Measurements from ENCODE around the gene GPR153. TPM values are rescaled to one million over a fixed set of nuclear protein-coding genes. Genes with fewer than 3 reads are reported as not detected.

The GPR153 gene
- total and polyA plus RNA-seq, 2 of the 8 experiments (the other 6 are each of a cell fraction or from before 2014, with no cell fraction given), result 5.7 to 8.1 TPM

DNA sequence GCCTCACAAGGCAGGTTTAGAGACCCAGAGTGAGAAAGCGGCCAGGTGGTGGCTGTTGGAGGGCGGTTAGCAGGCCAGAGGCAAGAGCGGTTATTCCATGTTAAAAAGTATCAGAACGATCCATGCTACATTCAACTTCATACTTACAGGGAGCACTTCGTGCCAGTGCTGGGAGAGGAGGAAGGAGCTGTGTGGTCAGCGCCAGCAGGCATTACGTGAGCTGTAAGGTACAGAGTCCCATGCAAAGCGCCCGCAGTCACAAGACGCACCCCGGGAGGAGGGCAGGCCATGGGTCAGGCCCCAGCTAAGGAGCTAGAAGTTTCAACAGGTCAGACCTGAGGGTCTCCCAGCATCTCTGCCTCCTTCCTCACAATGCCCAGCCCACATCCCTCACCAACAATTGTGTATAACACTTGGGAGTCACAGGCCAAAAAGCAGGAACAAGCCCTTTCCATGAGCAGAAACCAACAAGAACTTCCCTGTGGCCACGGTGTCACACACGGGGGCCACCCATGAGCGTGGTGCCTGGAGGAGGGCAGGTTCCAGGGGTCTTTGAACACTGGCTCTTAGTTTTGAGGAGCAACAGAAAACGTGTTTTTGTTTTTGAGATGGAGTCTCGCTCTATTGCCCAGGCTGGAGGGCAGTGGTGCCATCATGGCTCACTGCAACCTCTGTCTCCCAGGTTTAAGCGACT lies 21.8 kb upstream of the GPR153 start:
- no peaks in the 10 kb centered on the region; a peak in 1 of 8 replicates for H3K36me3 ChIP-seq (ENCODE audit: control insufficient read depth in 2 of 4, insufficient read depth in 4 of 4, low read length in 3 of 4)
- no peak overlapping the region for H2BK15ac ChIP-seq (ENCODE audit: low read length)
- H2BK20ac ChIP-seq (ENCODE audit: low read length), result no peak overlapping the region
- peaks cover 6 to 8% of the 10 kb centered on the region in 2 experiments for H4K20me1 ChIP-seq (replicated peaks in 1 of 2; ENCODE audit: control insufficient read depth in 1 of 2, insufficient read depth in 2 of 2, low read length in 2 of 2)
- no peak overlapping the region for H2BK12ac ChIP-seq (ENCODE audit: low read depth, low read length)
- FAIRE-seq, result no peak
- no peak overlapping the region for H3K23ac ChIP-seq (ENCODE audit: insufficient read length)
- no peak overlapping the region for H2BK120ac ChIP-seq (replicated peaks; ENCODE audit: low read depth, low read length)
- no peak overlapping the region for H3K18ac ChIP-seq (ENCODE audit: extremely low read depth, low read length)
- no peak overlapping the region for H3K4me2 ChIP-seq (ENCODE audit: insufficient read depth in 1 of 2, low read depth in 2 of 2, low read length in 2 of 2)
- H3K4me3 ChIP-seq (ENCODE audit: extremely low read depth in 1 of 4, insufficient read depth in 2 of 4, low read depth in 3 of 4, low read length in 4 of 4), result no peak overlapping the region
- H3K9ac ChIP-seq (replicated peaks in 1 of 4; ENCODE audit: extremely low read depth in 1 of 4, low read depth in 3 of 4, low read length in 3 of 4), result no peak overlapping the region
- H3K79me1 ChIP-seq (ENCODE audit: low read depth, low read length), result no peaks in the 10 kb centered on the region
- no peaks in the 10 kb centered on the region for H3K9me3 ChIP-seq (ENCODE audit: insufficient read depth in 2 of 2, low read depth in 1 of 2, low read length in 1 of 2)
- no peak for DNase-seq (ENCODE audit: low read depth in 1 of 2, low spot score in 2 of 2)
- H3K27ac ChIP-seq (ENCODE audit: low read depth, low read length), result no peak overlapping the region
- no peaks in the 10 kb centered on the region; a peak in 1 of 7 replicates for H3K4me1 ChIP-seq (replicated peaks in 1 of 4; ENCODE audit: control insufficient read depth in 3 of 4, insufficient read depth in 4 of 4, low read length in 3 of 4)
- no peaks in the 10 kb centered on the region for H3K23me2 ChIP-seq (ENCODE audit: low read depth, low read length)
- H2AK5ac ChIP-seq (ENCODE audit: low read depth, low read length), result no peak overlapping the region
- no peaks in the 10 kb centered on the region for H3K79me2 ChIP-seq (ENCODE audit: control insufficient read depth in 1 of 2, insufficient read depth in 2 of 2, low read length in 2 of 2)
- H3K56ac ChIP-seq (replicated peaks; ENCODE audit: insufficient read length, low read depth, low read length), result no peak overlapping the region
- ChIA-PET POLR2A (ENCODE audit: partially characterized antibody) (no interaction called here), CTCF (ENCODE audit: partially characterized antibody) (interaction anchor here (0.9 to 10.6 kb wide), 11 partner anchors 9 to 181 kb away, joined by 3 to 122 read pairs (median 8); no protein-coding TSS in a partner anchor)
- no peak overlapping the region for H4K91ac ChIP-seq (replicated peaks; ENCODE audit: insufficient read length, low read length)
- H3K4ac ChIP-seq (replicated peaks; ENCODE audit: insufficient read length, low read depth, low read length), result no peak overlapping the region
- no peak overlapping the region; the same call in 1 of the 2 replicates for H2BK5ac ChIP-seq (ENCODE audit: low read depth, low read length)
- H2AFZ ChIP-seq (ENCODE audit: low read length), result no peak overlapping the region
- no peaks in the 10 kb centered on the region for H3K27me3 ChIP-seq (replicated peaks in 1 of 4; ENCODE audit: control insufficient read depth in 3 of 4, extremely low read depth in 1 of 4, insufficient read depth in 3 of 4, low read length in 3 of 4)
- no peak overlapping the region for H4K8ac ChIP-seq (ENCODE audit: extremely low read depth, insufficient read depth, low read length)
- H4K5ac ChIP-seq (ENCODE audit: insufficient read length, low read depth, low read length), result no peak overlapping the region
- WGBS, 2 experiments (ENCODE audit: extremely low coverage in 1 of 2, insufficient coverage in 1 of 2, insufficient read length in 1 of 2, insufficient replicate concordance in 2 of 2, low coverage in 1 of 2, low lambda C conversion rate in 2 of 2, missing lambda C conversion rate in 1 of 2), result 92% methylated on average over 17 of the region's 17 CpGs; no CpG with 5 or more reads in 1 of the 2 experiments
- H3K14ac ChIP-seq (ENCODE audit: insufficient read length), result no peak overlapping the region
- no peak for TF ChIP-seq YY1 (IDR thresholded peaks at IDR 0.05; ENCODE audit: low read depth, low read length)

Measured in H1 (cell line).